Natural killer cell (primary cell): ENCODE data around the gene IP6K3. TPM values are rescaled to one million over a fixed set of nuclear protein-coding genes. Genes with fewer than 3 reads are reported as not detected.

Experiments
- ATAC-seq, 3 donors: fragments of 150-1000 bp in 2 of 3; fragments of 200-7000 bp in 1 of 3; cut with Tn5 transposase; 1 replicate in 1 of 3; 2 replicates in 2 of 3; pipeline ENCODE4 v1.10.0; 2021; ENCODE audit warnings: mild to moderate bottlenecking in 2 of 3, moderate library complexity in 2 of 3
- DNase-seq, 2 donors: peaks; one replicate each; pipeline versions ENCODE4 v3.0.0 to v3.0.0-alpha.2; 2013 to 2021; ENCODE audit warnings: mixed read lengths in 1 of 2
- H3K27ac ChIP-seq: one replicate; pipeline ENCODE4 v1.5.1; 2013; ENCODE audit warnings: mild to moderate bottlenecking, low read length
- H3K27me3 ChIP-seq: one replicate; pipeline ENCODE4 v1.6.1; 2013; ENCODE audit warnings: low read length; ENCODE audit not compliant: control insufficient read depth, insufficient read depth
- H3K36me3 ChIP-seq: one replicate; pipeline ENCODE4 v1.6.1; 2013; ENCODE audit warnings: low read length; ENCODE audit not compliant: control insufficient read depth, insufficient read depth
- H3K4me1 ChIP-seq: one replicate; pipeline ENCODE4 v1.6.1; 2013; ENCODE audit warnings: low read length; ENCODE audit not compliant: control insufficient read depth, insufficient read depth
- H3K4me3 ChIP-seq: one replicate; pipeline ENCODE4 v1.5.1; 2013; ENCODE audit warnings: low read length
- H3K9me3 ChIP-seq: one replicate; pipeline ENCODE4 v1.6.1; 2013; ENCODE audit warnings: low read length; ENCODE audit not compliant: control insufficient read depth, insufficient read depth
- H3K27ac Mint-ChIP-seq, 2 donors: one replicate each; pipeline ENCODE4 v1.8.0; 2022; ENCODE audit warnings: mild to moderate bottlenecking in 2 of 2, mixed read lengths in 2 of 2, moderate library complexity in 1 of 2
- H3K27me3 Mint-ChIP-seq, 2 donors: one replicate each; pipeline ENCODE4 v1.8.0; 2022; ENCODE audit warnings: low read depth in 2 of 2, mixed read lengths in 2 of 2
- H3K36me3 Mint-ChIP-seq: one replicate; pipeline ENCODE4 v1.8.0; 2022; ENCODE audit warnings: mixed read lengths
- H3K4me1 Mint-ChIP-seq, 2 donors: one replicate each; pipeline ENCODE4 v1.8.0; 2022; ENCODE audit warnings: mixed read lengths in 2 of 2
- H3K4me3 Mint-ChIP-seq: one replicate; pipeline ENCODE4 v1.8.0; 2022; ENCODE audit warnings: mild to moderate bottlenecking, moderate library complexity, mixed read lengths
- H3K9me3 Mint-ChIP-seq, 2 donors: one replicate each; pipeline ENCODE4 v1.8.0; 2022; ENCODE audit warnings: mixed read lengths in 2 of 2
- WGBS: methylation state at CpG from one replicate; pipeline ENCODE4 v1.1.7; 2013; ENCODE audit warnings: missing lambda C conversion rate; ENCODE audit not compliant: insufficient coverage; 5-methylcytosine and 5-hydroxymethylcytosine counted together
- intact Hi-C: fragments of 100-400 bp; cut with micrococcal nuclease; formaldehyde crosslinking; loops from one replicate; pipeline ENCODE4 v1.14.2; 2022
- total RNA-seq, 4 donors: library from RNA; stranded (reverse); fragments of 120-200 nt in 1 of 4; gene quantifications; one replicate each; pipeline versions ENCODE4 v1.2.3 to v1.2.4, GENCODE V29; 2013 to 2022
- TF ChIP-seq, protein P1 (sequence below): fragments of 200-600 bp; IDR thresholded peaks from one replicate; pipeline ENCODE4 v1.8.0; 2022; ENCODE audit warnings: antibody characterized with exemption

IP6K3 gene
- total RNA-seq, 3 donors from 2014 or later (not counting 1 experiment from before 2014, with no cell fraction given) = not detected

DNA sequence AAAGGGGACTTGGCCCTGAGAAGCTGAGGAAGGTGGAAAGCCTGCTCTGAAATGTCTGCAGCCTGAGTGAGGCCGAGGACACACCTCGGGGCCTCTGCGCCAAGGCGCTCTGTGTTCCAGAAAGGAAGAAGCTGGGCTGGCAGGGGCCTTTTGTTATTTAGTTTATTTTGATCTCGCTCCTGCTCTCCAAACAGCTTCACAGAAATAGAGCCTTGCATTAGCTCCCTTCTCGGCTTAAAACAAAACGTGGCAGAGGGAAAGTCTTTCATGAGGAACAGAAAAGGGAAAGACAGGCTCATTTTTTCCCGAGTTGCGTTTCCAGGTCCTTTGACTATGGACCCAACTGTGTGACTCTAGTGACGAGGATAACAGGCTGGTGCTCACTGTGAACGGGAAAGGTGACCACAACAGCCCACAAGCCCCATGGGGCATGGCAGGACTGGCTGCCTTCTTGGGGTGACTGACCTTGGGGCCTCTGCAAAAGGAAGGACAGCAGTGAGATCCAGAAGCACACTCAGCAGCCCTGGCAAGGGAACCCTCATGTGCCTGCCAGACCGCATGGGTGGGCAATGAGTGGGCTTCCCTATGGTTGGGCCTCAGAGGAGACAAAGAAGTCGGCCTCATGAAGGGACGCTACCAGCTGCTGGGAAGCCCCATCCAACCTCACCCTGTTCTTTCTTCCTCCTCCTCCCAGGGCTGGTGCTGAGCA is 23.6 kb upstream of the IP6K3 start:
- TF ChIP-seq, protein P1, sequence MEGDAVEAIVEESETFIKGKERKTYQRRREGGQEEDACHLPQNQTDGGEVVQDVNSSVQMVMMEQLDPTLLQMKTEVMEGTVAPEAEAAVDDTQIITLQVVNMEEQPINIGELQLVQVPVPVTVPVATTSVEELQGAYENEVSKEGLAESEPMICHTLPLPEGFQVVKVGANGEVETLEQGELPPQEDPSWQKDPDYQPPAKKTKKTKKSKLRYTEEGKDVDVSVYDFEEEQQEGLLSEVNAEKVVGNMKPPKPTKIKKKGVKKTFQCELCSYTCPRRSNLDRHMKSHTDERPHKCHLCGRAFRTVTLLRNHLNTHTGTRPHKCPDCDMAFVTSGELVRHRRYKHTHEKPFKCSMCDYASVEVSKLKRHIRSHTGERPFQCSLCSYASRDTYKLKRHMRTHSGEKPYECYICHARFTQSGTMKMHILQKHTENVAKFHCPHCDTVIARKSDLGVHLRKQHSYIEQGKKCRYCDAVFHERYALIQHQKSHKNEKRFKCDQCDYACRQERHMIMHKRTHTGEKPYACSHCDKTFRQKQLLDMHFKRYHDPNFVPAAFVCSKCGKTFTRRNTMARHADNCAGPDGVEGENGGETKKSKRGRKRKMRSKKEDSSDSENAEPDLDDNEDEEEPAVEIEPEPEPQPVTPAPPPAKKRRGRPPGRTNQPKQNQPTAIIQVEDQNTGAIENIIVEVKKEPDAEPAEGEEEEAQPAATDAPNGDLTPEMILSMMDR = no peak
- WGBS = 47% methylated on average over 14 of the region's 14 CpGs
- Histone ChIP-seq H3K4me3 (no peak overlapping the region), H3K27ac (no peak overlapping the region), H3K9me3 (no peaks in the 10 kb centered on the region), H3K27me3 (no peaks in the 10 kb centered on the region), H3K4me1 (peaks cover 8% of the 10 kb centered on the region), H3K36me3 (peaks cover 25% of the 10 kb centered on the region)
- no peak overlapping the region for H3K4me3 Mint-ChIP-seq
- no peak for DNase-seq
- no peaks in the 10 kb centered on the region for H3K9me3 Mint-ChIP-seq
- peaks cover 7% of the 10 kb centered on the region for H3K36me3 Mint-ChIP-seq
- intact Hi-C loops = loop anchor here (2.0 kb wide), 1 partner anchor 385 kb away; no protein-coding TSS in a partner anchor
- peaks cover 6 to 12% of the 10 kb centered on the region in 2 donors for H3K27me3 Mint-ChIP-seq
- no peak for ATAC-seq
- H3K4me1 Mint-ChIP-seq = peaks cover 5 to 6% of the 10 kb centered on the region in 2 donors
- H3K27ac Mint-ChIP-seq = no peak overlapping the region

DNA sequence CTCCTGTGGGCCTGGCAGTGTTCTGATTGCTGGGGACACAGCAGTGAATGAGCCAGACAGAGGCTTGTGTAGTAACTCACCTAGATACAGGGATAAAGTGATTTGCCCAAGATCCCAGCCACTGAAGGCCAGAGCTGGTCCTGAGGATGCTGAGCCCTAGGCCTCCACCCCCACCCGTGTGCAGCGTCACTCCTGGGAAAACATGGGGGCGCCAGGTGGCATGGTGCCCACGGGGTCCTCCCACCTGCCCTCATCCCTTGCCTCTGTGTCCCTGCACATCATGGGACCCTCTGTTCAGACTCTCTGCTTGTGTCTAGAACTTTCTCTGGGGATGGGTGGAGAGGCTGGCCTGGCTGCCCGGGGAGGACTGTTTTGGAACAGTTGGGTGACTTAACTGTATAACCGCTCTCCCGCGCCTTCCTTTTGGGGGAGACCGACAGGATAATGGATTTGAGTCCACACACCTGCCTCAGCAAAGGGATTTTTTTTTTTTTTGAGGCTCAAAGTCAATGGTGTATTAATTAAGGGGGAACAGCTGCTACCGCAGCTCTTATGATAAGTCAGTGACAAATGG is 22.6 kb upstream of the IP6K3 start:
- Histone ChIP-seq H3K9me3 (no peaks in the 10 kb centered on the region), H3K4me1 (peaks cover 8% of the 10 kb centered on the region), H3K27me3 (no peaks in the 10 kb centered on the region), H3K4me3 (no peak overlapping the region), H3K36me3 (peaks cover 17% of the 10 kb centered on the region), H3K27ac (no peak overlapping the region)
- H3K4me3 Mint-ChIP-seq = no peak overlapping the region
- DNase-seq = no peak
- TF ChIP-seq, protein P1 = no peak
- 82% methylated on average over 10 of the region's 10 CpGs for WGBS
- ATAC-seq = no peak
- intact Hi-C loops = no loop called here
- H3K27me3 Mint-ChIP-seq = peaks cover 6 to 12% of the 10 kb centered on the region in 2 donors
- H3K9me3 Mint-ChIP-seq = no peaks in the 10 kb centered on the region
- H3K36me3 Mint-ChIP-seq = peaks cover 7% of the 10 kb centered on the region
- H3K4me1 Mint-ChIP-seq = peaks cover 5 to 6% of the 10 kb centered on the region in 2 donors
- no peak overlapping the region for H3K27ac Mint-ChIP-seq

- H3K9me3 Mint-ChIP-seq = no peaks in the 10 kb centered on the region
- TF ChIP-seq, protein P1 = peak; percentile 72
- H3K27me3 Mint-ChIP-seq = peaks cover 6 to 12% of the 10 kb centered on the region in 2 donors
- no peak overlapping the region for H3K27ac Mint-ChIP-seq
- Histone ChIP-seq H3K4me3 (no peak overlapping the region), H3K4me1 (peaks cover 8% of the 10 kb centered on the region), H3K9me3 (no peaks in the 10 kb centered on the region), H3K27ac (no peak overlapping the region), H3K36me3 (peaks cover 14% of the 10 kb centered on the region), H3K27me3 (no peaks in the 10 kb centered on the region)
- intact Hi-C loops = no loop called here
- ATAC-seq (peak; percentile 77 to 85 (median 78)), DNase-seq (peak; percentile 65 to 79)
- WGBS = 36% methylated on average over 7 of the region's 7 CpGs
- H3K36me3 Mint-ChIP-seq = peaks cover 7% of the 10 kb centered on the region
- H3K4me3 Mint-ChIP-seq = no peak overlapping the region
- H3K4me1 Mint-ChIP-seq = peaks cover 5 to 6% of the 10 kb centered on the region in 2 donors
These were observed 22.0 kb upstream of the IP6K3 start for GRCh38 chr6:33768644-33769120.
